T-helper 9 cell (primary cell): Measurements from ENCODE around the gene ACO2.

ENCODE experiments used
- DNase-seq: peaks from one replicate; pipeline ENCODE4 v3.0.0-alpha.2; 2020

The ACO2 gene

GRCh38 chr22:41491374-41492100, 22.6 kb downstream of the ACO2 start:
- no peak for DNase-seq

DNA sequence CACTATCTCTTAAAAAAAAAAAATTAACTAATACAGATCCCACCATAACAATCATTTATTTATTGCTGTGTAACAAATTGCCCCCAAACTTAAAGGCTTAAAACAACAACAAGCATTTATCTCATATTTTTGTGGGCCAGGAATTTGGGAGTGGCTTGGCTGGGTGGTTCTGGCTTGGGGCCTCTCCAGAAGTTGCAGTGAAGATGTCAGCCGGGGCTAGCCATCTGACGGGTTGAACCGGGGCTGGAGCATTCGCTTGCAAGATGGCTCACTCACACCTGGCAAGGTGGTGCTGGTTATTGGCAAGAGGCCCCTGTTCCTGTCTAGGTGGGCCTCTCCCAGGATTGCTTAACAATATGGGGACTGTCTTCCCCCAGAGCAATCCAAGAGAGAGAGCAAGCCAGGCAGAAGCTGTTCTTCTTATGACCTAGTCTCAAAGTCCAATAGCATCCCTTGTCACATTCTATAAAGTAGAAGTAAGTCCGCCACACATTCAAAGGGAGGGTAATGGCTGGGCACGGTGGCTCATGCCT, 29.5 kb downstream of the ACO2 start:
- no peak for DNase-seq

DNA sequence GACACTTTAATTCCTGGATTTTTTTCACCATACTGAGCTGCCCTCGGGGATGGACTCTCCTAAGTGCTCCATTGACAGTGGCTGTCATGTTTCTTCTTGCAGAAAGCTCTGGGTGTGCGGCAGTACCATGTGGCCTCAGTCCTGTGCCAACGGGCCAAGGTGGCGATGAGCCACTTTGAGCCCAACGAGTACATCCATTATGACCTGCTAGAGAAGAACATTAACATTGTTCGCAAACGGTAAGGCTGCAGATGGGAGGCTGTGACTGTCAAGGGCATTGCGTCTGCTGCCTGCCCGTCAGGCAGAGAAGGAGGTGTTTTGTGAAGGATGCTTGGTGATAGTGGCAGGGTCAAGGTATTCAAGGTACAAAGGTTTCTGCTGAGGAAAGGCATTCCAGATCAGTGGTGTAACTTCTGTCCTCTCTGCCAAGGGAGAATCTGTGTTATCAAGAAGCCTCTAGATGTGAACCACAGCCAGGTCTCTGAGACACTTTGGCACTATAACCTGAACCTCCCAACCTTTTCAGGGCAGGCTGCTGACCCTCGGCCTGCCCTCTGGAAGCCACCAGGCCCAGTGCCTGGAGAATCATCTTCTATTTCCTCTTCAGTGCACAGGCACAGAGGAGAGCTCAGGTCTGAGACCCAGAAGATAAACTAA, 30.8 kb downstream of the ACO2 start:
- DNase-seq = no peak

GRCh38 chr22:41500303-41500702, 31.4 kb downstream of the ACO2 start:
- no peak for DNase-seq

DNA sequence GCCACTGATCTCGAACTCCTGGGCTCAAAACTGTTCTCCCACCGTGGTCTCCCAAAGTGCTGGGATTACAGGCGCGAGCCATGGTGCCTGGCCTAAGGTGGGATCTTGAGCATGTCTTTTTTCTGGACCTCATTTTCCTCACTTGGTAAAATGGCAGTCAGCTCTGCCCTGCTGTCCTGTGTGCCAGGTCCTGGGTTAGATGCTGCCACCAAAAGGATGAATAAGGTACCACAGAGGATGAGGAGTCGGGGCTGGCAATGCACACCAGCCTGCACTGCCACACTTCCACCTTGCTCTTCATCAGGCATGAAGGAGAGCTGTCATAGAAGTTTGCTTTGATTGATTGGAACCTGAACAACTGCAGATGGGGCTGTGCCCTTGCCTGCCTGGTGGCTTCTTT, 32.3 kb downstream of the ACO2 start:
- no peak for DNase-seq

GRCh38 chr22:41504397-41504796, 35.5 kb downstream of the ACO2 start:
- no peak for DNase-seq

DNA sequence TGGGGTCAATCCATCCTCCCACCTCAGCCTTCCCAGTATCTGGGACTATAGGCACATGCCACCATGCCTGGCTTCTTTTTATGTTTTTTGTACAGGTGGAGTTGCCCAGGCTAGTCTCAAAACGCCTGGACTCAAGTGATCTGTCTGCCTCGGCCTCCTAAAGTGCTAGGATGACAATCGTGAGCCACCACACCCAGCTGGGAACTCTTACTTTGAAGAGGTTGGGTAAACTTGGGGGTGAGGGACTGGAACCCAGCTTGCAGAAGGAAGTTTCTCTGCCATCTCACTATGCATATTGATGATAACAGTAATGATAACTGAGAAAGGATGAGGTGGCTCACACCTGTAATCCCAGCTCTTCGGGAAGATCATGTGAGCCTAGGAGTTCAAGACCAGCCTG, 35.9 kb downstream of the ACO2 start:
- no peak for DNase-seq

GRCh38 chr22:41505511-41506220, 36.7 kb downstream of the ACO2 start:
- no peak for DNase-seq

DNA sequence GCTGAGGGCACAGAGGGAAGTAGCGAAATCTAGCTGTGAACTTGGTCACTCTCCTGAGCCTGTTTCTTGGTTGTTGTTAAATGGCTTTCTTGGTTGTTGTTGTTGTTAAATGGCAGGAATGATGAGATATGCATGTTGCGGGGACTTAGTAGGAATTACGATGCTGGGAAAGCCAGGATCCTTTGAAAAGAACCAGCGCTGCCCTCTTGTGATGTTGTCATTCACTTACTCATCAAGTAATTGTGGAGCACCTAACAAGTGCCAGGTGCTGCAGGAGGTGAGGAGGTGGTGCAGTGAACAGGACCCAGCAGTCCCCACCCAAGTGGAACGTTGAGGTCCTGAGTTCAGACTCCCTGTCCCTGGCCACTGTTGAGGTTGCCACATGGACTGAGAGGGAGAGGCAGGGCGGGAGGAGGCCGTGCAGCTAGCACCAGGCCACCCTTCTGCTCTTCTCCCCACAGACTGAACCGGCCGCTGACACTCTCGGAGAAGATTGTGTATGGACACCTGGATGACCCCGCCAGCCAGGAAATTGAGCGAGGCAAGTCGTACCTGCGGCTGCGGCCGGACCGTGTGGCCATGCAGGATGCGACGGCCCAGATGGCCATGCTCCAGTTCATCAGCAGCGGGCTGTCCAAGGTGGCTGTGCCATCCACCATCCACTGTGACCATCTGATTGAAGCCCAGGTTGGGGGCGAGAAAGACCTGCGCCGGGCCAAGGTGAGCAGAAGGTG, 38.6 kb downstream of the ACO2 start:
- DNase-seq = no peak

GRCh38 chr22:41508770-41509170, 39.9 kb downstream of the ACO2 start:
- DNase-seq = no peak

GRCh38 chr22:41511521-41511968, 42.6 kb downstream of the ACO2 start:
- DNase-seq = no peak

DNA sequence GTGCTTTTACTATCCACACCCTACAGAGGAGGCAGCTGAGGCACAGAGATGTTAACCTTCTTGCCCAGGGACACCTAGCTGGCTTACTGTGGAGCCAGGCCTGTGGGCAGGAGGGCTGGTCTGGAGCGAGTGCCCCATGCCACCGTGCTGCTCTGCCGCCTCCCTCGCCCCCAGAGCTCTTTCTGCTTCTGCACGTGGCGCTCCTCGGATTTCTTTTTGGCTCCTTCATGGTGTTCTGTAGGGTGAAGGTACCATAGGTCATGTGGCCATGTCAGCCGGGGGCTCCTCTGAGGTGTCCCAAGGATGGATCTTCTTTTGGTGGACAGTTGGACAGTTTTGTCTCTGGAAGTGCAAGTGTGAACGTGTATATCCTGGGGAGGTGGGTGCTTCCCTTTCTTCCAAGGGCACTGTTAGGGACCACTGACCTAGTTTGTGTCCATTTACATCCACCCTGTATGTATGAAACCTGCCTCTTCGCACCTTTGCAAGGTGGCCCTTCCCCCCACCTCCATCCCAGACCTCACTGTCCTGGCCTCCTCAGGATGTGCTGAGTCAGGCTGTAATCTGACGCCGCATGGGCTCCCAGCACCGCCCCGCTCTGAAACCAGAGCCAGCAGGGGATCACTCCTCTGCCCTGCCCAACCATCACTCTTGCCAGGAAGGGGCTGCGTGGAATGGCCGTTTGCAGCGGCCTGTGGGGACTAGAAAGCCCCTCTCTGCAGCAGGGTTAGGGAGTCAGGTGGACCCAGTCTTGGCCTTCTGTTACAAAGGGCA, 43.7 kb downstream of the ACO2 start:
- no peak for DNase-seq

- DNase-seq = no peak
Observed at GRCh38 chr22:41513391-41513790, 44.5 kb downstream of the ACO2 start.

GRCh38 chr22:41516462-41516861, 47.5 kb downstream of the ACO2 start:
- DNase-seq = no peak

DNA sequence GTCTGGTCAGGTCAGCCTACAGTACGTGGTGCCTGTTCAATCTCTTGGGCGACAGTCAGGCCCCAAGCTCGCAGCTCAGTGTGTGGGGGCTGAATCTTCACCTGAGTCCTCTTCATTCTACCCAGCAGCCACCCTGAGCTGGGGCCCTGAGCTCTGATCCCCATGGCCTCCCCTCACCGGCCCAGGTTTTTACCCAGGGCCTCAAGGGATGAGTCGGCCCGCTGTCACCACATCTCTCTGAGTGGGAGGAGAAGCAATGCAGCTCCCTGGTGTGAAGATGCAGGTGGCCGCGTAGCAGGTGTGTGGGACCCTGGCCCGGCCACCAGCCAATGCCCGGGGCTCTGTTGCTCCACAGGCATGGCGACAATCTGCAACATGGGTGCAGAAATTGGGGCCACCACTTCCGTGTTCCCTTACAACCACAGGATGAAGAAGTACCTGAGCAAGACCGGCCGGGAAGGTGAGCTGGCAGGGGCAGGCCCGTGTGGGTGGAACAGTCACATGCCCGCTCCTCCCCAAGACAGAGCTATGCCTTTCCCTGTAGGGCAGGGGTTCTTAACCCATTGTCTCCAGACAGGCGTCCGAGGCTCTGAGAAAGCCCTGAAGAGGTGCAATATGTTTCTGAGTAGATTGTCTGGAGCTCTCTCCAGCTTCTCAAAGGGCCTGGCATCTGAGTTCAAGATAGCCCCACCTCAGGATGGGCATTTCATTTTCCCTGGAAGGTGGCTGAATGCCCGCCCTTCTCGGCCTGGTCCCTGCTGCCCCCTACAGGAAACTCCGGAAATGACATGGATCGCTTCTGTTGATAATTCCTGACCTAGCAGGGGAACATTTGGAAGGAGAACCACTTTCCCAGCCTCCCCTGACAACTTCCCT, 48.5 kb downstream of the ACO2 start:
- peak; percentile 31 for DNase-seq

DNA sequence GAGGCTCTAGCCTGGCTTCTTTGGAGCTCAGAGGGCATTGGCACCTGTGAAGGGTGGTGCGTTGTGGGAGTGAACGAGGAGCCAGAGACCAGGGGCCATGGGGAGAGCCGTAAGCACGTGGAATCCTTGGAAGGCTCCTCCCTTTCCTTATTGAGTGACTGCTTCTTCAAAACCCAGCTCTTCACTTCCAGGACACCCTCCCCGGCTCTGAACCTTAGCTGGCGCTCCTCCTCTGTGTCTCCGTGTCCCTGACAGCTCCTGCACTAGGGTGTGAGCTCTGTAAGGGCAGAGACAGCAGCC, 49.1 kb downstream of the ACO2 start:
- no peak for DNase-seq

DNA sequence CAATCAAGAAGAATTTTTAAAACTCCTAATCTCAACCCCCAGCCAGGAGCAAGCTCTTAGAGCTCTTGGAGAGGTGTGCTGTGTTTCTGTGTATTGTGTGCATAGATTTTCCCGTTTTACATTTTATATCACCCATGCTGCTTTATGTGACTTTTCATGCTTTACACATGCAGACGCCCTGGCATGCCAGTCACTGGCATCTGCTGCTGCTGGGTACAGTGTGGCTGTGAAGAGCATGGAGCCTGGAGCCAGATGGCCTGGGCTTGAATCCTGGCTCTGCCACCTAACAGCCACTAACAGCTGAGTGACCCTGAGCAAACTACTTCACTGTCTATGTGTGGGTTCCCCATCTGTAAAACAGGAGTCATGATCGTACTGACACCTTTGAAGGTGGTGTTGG, 52.2 kb downstream of the ACO2 start:
- no peak for DNase-seq

DNA sequence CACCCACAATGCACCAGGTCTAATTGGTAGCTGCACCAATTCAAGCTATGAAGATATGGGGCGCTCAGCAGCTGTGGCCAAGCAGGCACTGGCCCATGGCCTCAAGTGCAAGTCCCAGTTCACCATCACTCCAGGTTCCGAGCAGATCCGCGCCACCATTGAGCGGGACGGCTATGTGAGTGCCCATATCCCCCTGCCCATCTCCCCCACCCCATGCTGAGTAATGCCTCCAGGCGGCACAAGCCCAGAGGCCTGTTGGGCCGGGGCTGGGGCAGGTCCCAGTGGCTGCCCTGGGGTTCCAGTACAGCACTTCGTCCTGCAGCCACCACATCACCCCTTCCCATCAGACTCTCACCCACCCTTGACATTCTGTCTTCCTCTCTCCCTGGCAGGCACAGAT, 53.9 kb downstream of the ACO2 start:
- no peak for DNase-seq

DNA sequence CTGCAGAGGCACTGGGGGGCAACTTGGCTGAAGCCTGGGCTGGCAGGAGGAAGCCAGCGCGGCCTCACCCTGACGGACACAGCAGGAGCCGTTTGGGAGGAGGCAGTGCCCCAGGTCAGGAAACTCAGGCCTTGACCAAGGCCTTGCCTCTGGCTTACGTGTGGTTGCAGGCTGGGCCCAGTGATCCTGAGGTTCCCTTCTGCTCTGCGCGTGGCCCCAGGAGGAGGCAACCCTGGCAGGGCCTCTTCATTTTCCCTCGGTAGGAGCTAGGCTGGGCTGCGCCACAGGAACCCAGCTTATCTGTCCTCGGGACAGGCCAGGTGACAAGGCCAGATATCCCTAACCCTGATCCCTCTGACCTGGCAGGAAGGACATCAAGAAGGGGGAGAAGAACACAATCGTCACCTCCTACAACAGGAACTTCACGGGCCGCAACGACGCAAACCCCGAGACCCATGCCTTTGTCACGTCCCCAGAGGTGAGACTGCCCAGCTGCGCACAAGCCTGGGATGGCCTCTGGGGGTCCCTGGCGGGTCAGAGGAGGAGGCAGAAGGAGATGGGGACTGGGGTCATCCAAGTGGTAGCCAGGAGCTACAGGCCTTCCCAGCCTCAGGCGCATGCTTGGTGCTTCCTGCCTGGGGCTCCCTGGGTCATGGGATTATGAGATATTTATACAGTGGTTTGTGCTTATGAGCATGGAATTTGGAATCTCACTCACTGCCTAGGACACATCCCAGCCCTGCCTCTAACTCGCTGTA, 54.7 kb downstream of the ACO2 start:
- no peak for DNase-seq

DNA sequence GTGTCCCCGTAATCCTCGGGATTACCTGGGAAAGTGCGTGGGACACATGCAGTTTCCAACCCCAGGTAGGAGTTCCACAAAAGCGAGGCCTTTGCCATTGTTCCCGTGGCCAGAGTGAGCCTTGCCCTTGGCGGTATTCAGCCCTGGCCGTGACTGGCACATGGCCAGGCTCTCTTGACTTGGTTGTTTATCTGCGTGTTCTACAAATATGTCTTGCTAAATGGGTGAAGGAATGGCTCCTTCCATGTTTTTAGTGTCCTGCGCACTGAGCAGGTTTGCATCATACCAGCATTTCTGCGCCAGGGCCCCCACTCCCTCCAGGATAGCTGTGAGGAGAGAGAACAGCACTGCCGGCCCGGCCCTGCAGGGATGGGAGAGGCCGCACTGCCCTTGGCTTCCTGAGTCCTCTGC, 55.3 kb downstream of the ACO2 start:
- DNase-seq = no peak
